H1 (cell line): ENCODE data around the gene PDGFA. TPM values are rescaled to one million over a fixed set of nuclear protein-coding genes. Genes with fewer than 3 reads are reported as not detected.

Source experiments
- CTCF ChIA-PET: fragments of 300-600 bp; sonication (Branson Sonifier 250); formaldehyde crosslinking; loops from one replicate; lab custom pipeline; 2021; ENCODE audit not compliant: partially characterized antibody; lab: Charles Lee
- POLR2A ChIA-PET: fragments of 300-600 bp; sonication (Branson Sonifier 250); formaldehyde crosslinking; loops from one replicate; lab custom pipeline; 2021; ENCODE audit warnings: inconsistent platforms; ENCODE audit not compliant: partially characterized antibody; lab: Charles Lee
- DNase-seq, 2 experiments: peaks; one replicate each; pipeline versions ENCODE4 v3.0.0 to v3.0.0-alpha.2; 2010 to 2022; ENCODE audit warnings: low spot score in 2 of 2, low read depth in 1 of 2, mixed read lengths in 1 of 2
- FAIRE-seq: peaks from 2 replicates; lab custom pipeline; 2011; peaks lifted over from hg19 to GRCh38; lab: Jason Lieb, UNC
- H2AFZ ChIP-seq: 2 replicates; pipeline ENCODE4 v1.8.1; 2012; ENCODE audit warnings: low read length, inconsistent platforms
- H2AK5ac ChIP-seq: 2 replicates; pipeline ENCODE4 v1.6.1; 2013; ENCODE audit warnings: low read depth, low read length
- H2BK120ac ChIP-seq: replicated peaks from 2 replicates; pipeline ENCODE3; 2013; ENCODE audit warnings: low read depth, low read length, inconsistent platforms
- H2BK12ac ChIP-seq: 2 replicates; pipeline ENCODE4 v1.6.1; 2013; ENCODE audit warnings: low read depth, low read length
- H2BK15ac ChIP-seq: 2 replicates; pipeline ENCODE4 v1.6.1; 2013; ENCODE audit warnings: low read length
- H2BK20ac ChIP-seq: 2 replicates; pipeline ENCODE4 v1.6.1; 2013; ENCODE audit warnings: low read length
- H2BK5ac ChIP-seq: 2 replicates; pipeline ENCODE4 v1.6.1; 2013; ENCODE audit warnings: low read depth, low read length
- H3K14ac ChIP-seq: 2 replicates; pipeline ENCODE4 v1.6.1; 2013; ENCODE audit warnings: inconsistent platforms; ENCODE audit not compliant: insufficient read length
- H3K18ac ChIP-seq: 2 replicates; pipeline ENCODE4 v1.6.1; 2013; ENCODE audit warnings: low read length; ENCODE audit errors: extremely low read depth
- H3K23ac ChIP-seq: 2 replicates; pipeline ENCODE4 v1.6.1; 2013; ENCODE audit warnings: inconsistent platforms; ENCODE audit not compliant: insufficient read length
- H3K23me2 ChIP-seq: 2 replicates; pipeline ENCODE4 v1.6.1; 2013; ENCODE audit warnings: low read depth, low read length
- H3K27ac ChIP-seq: 2 replicates; pipeline ENCODE4 v1.6.1; 2011; ENCODE audit warnings: low read depth, low read length, inconsistent platforms
- H3K27me3 ChIP-seq, 4 experiments: replicated peaks in 1 of 4; 1 replicate in 1 of 4; 2 replicates in 3 of 4; pipeline versions ENCODE4 v1.6.1 to v1.8.1; 2011 to 2013; ENCODE audit warnings: low read length in 3 of 4, mild to moderate bottlenecking in 3 of 4, inconsistent platforms in 2 of 4, mixed read lengths in 2 of 4, moderate library complexity in 1 of 4; ENCODE audit not compliant: control insufficient read depth in 3 of 4, insufficient read depth in 3 of 4; ENCODE audit errors: extremely low read depth in 1 of 4
- H3K36me3 ChIP-seq, 4 experiments: 2 replicates each; pipeline versions ENCODE4 v1.6.1 to v1.8.1; 2011 to 2013; ENCODE audit warnings: mild to moderate bottlenecking in 4 of 4, low read length in 3 of 4, moderate library complexity in 2 of 4, control low read depth in 1 of 4, inconsistent platforms in 1 of 4; ENCODE audit not compliant: insufficient read depth in 4 of 4, control insufficient read depth in 2 of 4
- H3K4ac ChIP-seq: replicated peaks from 2 replicates; pipeline ENCODE3; 2013; ENCODE audit warnings: low read length, low read depth, mixed read lengths, inconsistent platforms; ENCODE audit not compliant: insufficient read length
- H3K4me1 ChIP-seq, 4 experiments: replicated peaks in 1 of 4; 1 replicate in 1 of 4; 2 replicates in 3 of 4; pipeline versions ENCODE4 v1.6.1 to v1.8.1; 2011 to 2013; ENCODE audit warnings: low read length in 3 of 4, inconsistent platforms in 2 of 4, mixed read lengths in 1 of 4; ENCODE audit not compliant: insufficient read depth in 4 of 4, control insufficient read depth in 3 of 4
- H3K4me2 ChIP-seq, 2 experiments: 2 replicates each; pipeline versions ENCODE4 v1.6.1 to v1.8.1; 2011 to 2013; ENCODE audit warnings: low read depth in 2 of 2, low read length in 2 of 2, control low read depth in 1 of 2, inconsistent platforms in 1 of 2, mild to moderate bottlenecking in 1 of 2; ENCODE audit not compliant: insufficient read depth in 1 of 2
- H3K4me3 ChIP-seq, 4 experiments: fragments of 200-600, 300-600 bp in 1 of 4; sonication (generic), shearing (Covaris generic), sonication (Bioruptor Twin) in 1 of 4; 2 replicates each; pipeline versions ENCODE4 v1.5.1 to v1.8.1; 2011 to 2016; ENCODE audit warnings: low read length in 4 of 4, low read depth in 3 of 4, control low read depth in 2 of 4, inconsistent platforms in 2 of 4, mild to moderate bottlenecking in 2 of 4, mixed read lengths in 1 of 4, moderate library complexity in 1 of 4; ENCODE audit not compliant: insufficient read depth in 2 of 4; ENCODE audit errors: extremely low read depth in 1 of 4
- H3K56ac ChIP-seq: replicated peaks from 2 replicates; pipeline ENCODE3; 2013; ENCODE audit warnings: low read depth, mild to moderate bottlenecking, mixed read lengths, low read length, inconsistent platforms; ENCODE audit not compliant: insufficient read length
- H3K79me1 ChIP-seq: 2 replicates; pipeline ENCODE4 v1.6.1; 2013; ENCODE audit warnings: low read depth, low read length, control low read depth
- H3K79me2 ChIP-seq, 2 experiments: 2 replicates each; pipeline versions ENCODE4 v1.6.1 to v1.8.1; 2012 to 2013; ENCODE audit warnings: low read length in 2 of 2, mild to moderate bottlenecking in 2 of 2, inconsistent platforms in 1 of 2; ENCODE audit not compliant: insufficient read depth in 2 of 2, control insufficient read depth in 1 of 2
- H3K9ac ChIP-seq, 4 experiments: replicated peaks in 1 of 4; 1 replicate in 1 of 4; 2 replicates in 3 of 4; pipeline versions ENCODE4 v1.6.1 to v1.8.1; 2011 to 2013; ENCODE audit warnings: low read depth in 3 of 4, low read length in 3 of 4, control low read depth in 2 of 4, mild to moderate bottlenecking in 2 of 4, moderate library complexity in 2 of 4, inconsistent platforms in 1 of 4; ENCODE audit errors: extremely low read depth in 1 of 4
- H3K9me3 ChIP-seq, 2 experiments: 2 replicates each; pipeline versions ENCODE4 v1.6.1 to v1.8.1; 2012 to 2013; ENCODE audit warnings: mild to moderate bottlenecking in 2 of 2, moderate library complexity in 2 of 2, control low read depth in 1 of 2, inconsistent platforms in 1 of 2, low read depth in 1 of 2, low read length in 1 of 2, mixed read lengths in 1 of 2; ENCODE audit not compliant: insufficient read depth in 2 of 2
- H4K20me1 ChIP-seq, 2 experiments: replicated peaks in 1 of 2; 2 replicates each; pipeline versions ENCODE3 to v1.8.1; 2011 to 2013; ENCODE audit warnings: inconsistent platforms in 2 of 2, low read length in 2 of 2, mild to moderate bottlenecking in 1 of 2; ENCODE audit not compliant: insufficient read depth in 2 of 2, control insufficient read depth in 1 of 2
- H4K5ac ChIP-seq: 2 replicates; pipeline ENCODE4 v1.6.1; 2013; ENCODE audit warnings: low read length, low read depth, mixed read lengths, inconsistent platforms; ENCODE audit not compliant: insufficient read length
- H4K8ac ChIP-seq: 2 replicates; pipeline ENCODE4 v1.8.0; 2013; ENCODE audit warnings: mild to moderate bottlenecking, moderate library complexity, low read length, inconsistent platforms; ENCODE audit not compliant: insufficient read depth; ENCODE audit errors: extremely low read depth
- H4K91ac ChIP-seq: replicated peaks from 2 replicates; pipeline ENCODE3; 2013; ENCODE audit warnings: low read length, mixed read lengths, inconsistent platforms; ENCODE audit not compliant: insufficient read length
- BRCA1 ChIP-seq: IDR thresholded peaks from 2 replicates; pipeline ENCODE4 v1.6.1; 2012; ENCODE audit warnings: low read depth, low read length, improper control_type of control experiment
- CEBPB ChIP-seq: IDR thresholded peaks from 2 replicates; pipeline ENCODE4 v1.6.1; 2012; ENCODE audit warnings: low read depth, low read length
- KDM5A ChIP-seq: fragments of 200-600 bp; IDR thresholded peaks from 2 replicates; pipeline ENCODE4 v1.7.1; 2012; ENCODE audit warnings: mild to moderate bottlenecking, low read length, inconsistent platforms, mixed read lengths
- MAX ChIP-seq: IDR thresholded peaks from 2 replicates; pipeline ENCODE4 v1.6.1; 2012; ENCODE audit warnings: inconsistent platforms
- NANOG ChIP-seq: IDR thresholded peaks from 2 replicates; pipeline ENCODE4 v1.6.1; 2011; ENCODE audit warnings: low read length, low read depth, mild to moderate bottlenecking, inconsistent platforms; ENCODE audit not compliant: insufficient read depth, poor library complexity, severe bottlenecking
- POLR2AphosphoS5 ChIP-seq: IDR thresholded peaks from 2 replicates; pipeline ENCODE4 v1.6.1; 2011; ENCODE audit warnings: low read depth, low read length
- RFX5 ChIP-seq: IDR thresholded peaks from 2 replicates; pipeline ENCODE4 v1.6.1; 2011; ENCODE audit warnings: low read depth, low read length, improper control_type of control experiment, borderline replicate concordance
- SIRT6 ChIP-seq: IDR thresholded peaks from one replicate; pipeline ENCODE4 v1.7.1; 2012; ENCODE audit warnings: low read length, inconsistent platforms
- SRF ChIP-seq: IDR thresholded peaks from 2 replicates; pipeline ENCODE4 v1.6.1; 2011; ENCODE audit warnings: mild to moderate bottlenecking, low read depth, low read length, moderate library complexity
- SUZ12 ChIP-seq: fragments of 200-600 bp; sonication (generic); IDR thresholded peaks from 2 replicates; pipeline ENCODE4 v1.6.1; 2012; ENCODE audit warnings: mild to moderate bottlenecking, inconsistent platforms, low read length, moderate library complexity, mixed read lengths
- YY1 ChIP-seq: IDR thresholded peaks from 2 replicates; pipeline ENCODE4 v1.6.1; 2011; ENCODE audit warnings: low read depth, mild to moderate bottlenecking, low read length
- WGBS, 2 experiments: shearing (Covaris generic) in 1 of 2; methylation state at CpG; one replicate each; pipeline versions ENCODE4 v1.1.6 to v1.1.7; 2013 to 2015; ENCODE audit warnings: low lambda C conversion rate in 2 of 2, mixed read lengths in 2 of 2, inconsistent platforms in 1 of 2, low coverage in 1 of 2, missing lambda C conversion rate in 1 of 2; ENCODE audit not compliant: insufficient replicate concordance in 2 of 2, insufficient coverage in 1 of 2, insufficient read length in 1 of 2; ENCODE audit errors: extremely low coverage in 1 of 2, missing lambda C conversion rate in 1 of 2; 5-methylcytosine and 5-hydroxymethylcytosine counted together
- polyA plus RNA-seq, 7 experiments: library from polyadenylated mRNA; depleted of rRNA in 3 of 7; stranded (reverse) in 5 of 7; unstranded in 2 of 7; fragments of >200 nt in 5 of 7; fragments of 200-250 nt in 2 of 7; gene quantifications; 1 replicate in 5 of 7; 2 replicates in 1 of 7; 4 replicates in 1 of 7; pipeline versions ENCODE4 v1.2.1 to v1.2.3, GENCODE V29; 2011 to 2013; ENCODE audit warnings: missing spikeins in 2 of 7, mixed read lengths in 2 of 7
- total RNA-seq: library from RNA; stranded (reverse); fragmentation: NEBNext Ultra II Directional; extraction: Animal tissue kit (Norgen Biotek cat#: 25700); gene quantifications from 2 replicates; pipeline ENCODE4 v1.2.1, GENCODE V29; 2021

Gene PDGFA
- total and polyA plus RNA-seq, 2 of the 8 experiments (the other 6 are each of a cell fraction or from before 2014, with no cell fraction given): 21.1 to 43.0 TPM

GRCh38 chr7:556291-556826 is 36.7 kb upstream of the PDGFA start:
- Histone ChIP-seq H3K23me2 (peaks cover 2% of the 10 kb centered on the region; the same call in 1 of the 2 replicates), H3K4me1 (no peaks in the 10 kb centered on the region), H2BK20ac (no peak overlapping the region), H2AK5ac (no peak overlapping the region), H3K23ac (no peak overlapping the region), H3K27me3 (no peaks in the 10 kb centered on the region), H3K18ac (no peak overlapping the region), H4K8ac (no peak overlapping the region), H3K79me1 (0 out of 2 replicates have a peak, but pooled peaks cover 4% of the 10 kb centered on the region), H4K91ac (no peak overlapping the region), H2BK120ac (no peak overlapping the region), H2BK15ac (no peak overlapping the region), H2AFZ (no peak overlapping the region), H3K4me2 (no peak overlapping the region), H3K4me3 (no peak overlapping the region), H3K56ac (no peak overlapping the region), H2BK12ac (no peak overlapping the region), H4K5ac (no peak overlapping the region), H4K20me1 (peaks cover 0 to 3% of the 10 kb centered on the region in 2 experiments), H3K14ac (no peak overlapping the region), H2BK5ac (no peak overlapping the region), H3K36me3 (no peaks in the 10 kb centered on the region), H3K9me3 (peaks cover 0 to 5% of the 10 kb centered on the region in 2 experiments; a peak in 1 of 4 replicates), H3K4ac (no peak overlapping the region), H3K27ac (no peak overlapping the region), H3K79me2 (no peaks in the 10 kb centered on the region), H3K9ac (no peak overlapping the region)
- no peak for TF ChIP-seq BRCA1
- TF ChIP-seq SRF: no peak
- TF ChIP-seq POLR2AphosphoS5: no peak
- TF ChIP-seq RFX5: no peak
- no peak for TF ChIP-seq MAX
- TF ChIP-seq SIRT6: no peak
- TF ChIP-seq KDM5A: no peak
- TF ChIP-seq NANOG: no peak
- no peak for TF ChIP-seq CEBPB
- TF ChIP-seq SUZ12: no peak
- TF ChIP-seq YY1: no peak
- no peak for DNase-seq
- POLR2A ChIA-PET: interaction anchor here (1.3 kb wide), 1 partner anchor 39 kb away, joined by 3 read pairs; no protein-coding TSS in a partner anchor
- CTCF ChIA-PET: interaction anchor here (1.2 kb wide), 1 partner anchor 231 kb away, joined by 5 read pairs; no protein-coding TSS in a partner anchor
- FAIRE-seq: no peak
- WGBS, 2 experiments: 95% methylated on average over 30 of the region's 30 CpGs; no CpG with 5 or more reads in 1 of the 2 experiments
